GM12891 (cell line): ENCODE measurements around the gene SPDYC.

Experiments
- PAX5 ChIP-seq: IDR thresholded peaks from 2 replicates; pipeline ENCODE4 v1.6.1; 2011; ENCODE audit warnings: low read length, moderate library complexity, mild to moderate bottlenecking; ENCODE audit not compliant: insufficient read depth, severe bottlenecking
- POLR2A ChIP-seq: IDR thresholded peaks from 2 replicates; pipeline ENCODE4 v1.6.1; 2011; ENCODE audit warnings: low read depth, low read length, control low read depth
- POLR2AphosphoS5 ChIP-seq: IDR thresholded peaks from 2 replicates; pipeline ENCODE4 v1.6.1; 2011; ENCODE audit warnings: low read depth, low read length, control low read depth
- SPI1 ChIP-seq: IDR thresholded peaks from 2 replicates; pipeline ENCODE4 v1.6.1; 2011; ENCODE audit warnings: low read depth, low read length, control low read depth
- TAF1 ChIP-seq: IDR thresholded peaks from 2 replicates; pipeline ENCODE4 v1.6.1; 2011; ENCODE audit warnings: low read depth, low read length, control low read depth

DNA sequence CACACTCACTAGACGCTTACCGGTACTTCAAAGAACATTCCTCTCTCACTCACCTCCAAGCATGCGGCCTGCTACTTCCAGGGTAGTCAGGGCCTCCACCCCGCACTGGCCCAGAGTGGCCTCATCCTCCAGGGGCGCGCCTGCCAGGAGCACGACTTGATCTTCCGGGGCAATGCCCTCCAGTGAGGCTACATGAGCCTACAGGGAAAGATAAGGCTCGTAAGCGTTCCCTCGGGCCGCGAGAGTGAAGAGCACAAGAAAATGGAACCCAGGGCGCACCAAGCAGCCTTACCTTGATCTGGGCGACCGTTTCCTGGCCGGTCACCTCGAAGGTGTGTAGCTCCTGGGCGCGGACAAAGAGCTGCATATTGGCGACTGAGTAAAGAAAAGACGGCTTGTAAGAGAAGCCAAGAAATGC lies 48.6 kb upstream of the SPDYC start:
- no peak for TF ChIP-seq POLR2AphosphoS5
- no peak for TF ChIP-seq POLR2A
- no peak for TF ChIP-seq TAF1
- TF ChIP-seq SPI1 = no peak
- no peak for TF ChIP-seq PAX5
